ENCODE measurements around the gene DSCAM. TPM values are rescaled to one million over a fixed set of nuclear protein-coding genes. Genes with fewer than 3 reads are reported as not detected.

DSCAM gene
- total RNA-seq, 1 experiment from 2014 or later: not detected

DNA sequence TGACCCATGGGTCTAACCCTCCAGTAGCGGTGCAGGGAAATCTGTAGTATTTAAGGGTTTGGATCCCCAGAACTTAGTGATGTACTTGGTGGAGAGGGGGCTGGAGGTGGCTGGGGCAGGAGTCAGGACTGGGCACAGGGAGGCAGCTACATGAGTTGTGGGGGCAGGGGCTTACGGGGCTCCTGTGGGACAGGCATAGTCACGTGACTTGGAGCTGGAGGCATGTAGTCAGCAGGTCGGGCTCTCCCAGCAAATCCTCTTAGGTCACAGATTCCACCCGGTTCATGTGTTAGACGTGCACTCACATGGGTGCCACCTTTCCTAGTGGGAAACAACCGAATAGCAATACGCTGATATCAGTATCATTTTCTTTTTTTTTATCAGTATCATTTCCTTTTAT, 867.6 kb downstream of the DSCAM start (continued):
- TF ChIP-seq POLR2AphosphoS5 (IDR thresholded peaks at IDR 0.05; ENCODE audit: low read depth, low read length) (no peak), SP1 (IDR thresholded peaks at IDR 0.05; ENCODE audit: low read depth) (no peak), CBX3 (IDR thresholded peaks at IDR 0.05; ENCODE audit: low read depth) (no peak), SIN3A (IDR thresholded peaks at IDR 0.05; ENCODE audit: low read depth) (no peak), YY1 (IDR thresholded peaks at IDR 0.05; ENCODE audit: extremely low read depth, insufficient replicate concordance, low read depth, low read length) (no peak), SRF (IDR thresholded peaks at IDR 0.05; ENCODE audit: low read depth) (no peak), ZFX (IDR thresholded peaks at IDR 0.05) (no peak), FOSL1 (IDR thresholded peaks at IDR 0.05; ENCODE audit: low read depth) (no peak), POLR2A (IDR thresholded peaks at IDR 0.05; ENCODE audit: borderline replicate concordance, extremely low read depth, insufficient read depth, insufficient read length) (no peak)

DNA sequence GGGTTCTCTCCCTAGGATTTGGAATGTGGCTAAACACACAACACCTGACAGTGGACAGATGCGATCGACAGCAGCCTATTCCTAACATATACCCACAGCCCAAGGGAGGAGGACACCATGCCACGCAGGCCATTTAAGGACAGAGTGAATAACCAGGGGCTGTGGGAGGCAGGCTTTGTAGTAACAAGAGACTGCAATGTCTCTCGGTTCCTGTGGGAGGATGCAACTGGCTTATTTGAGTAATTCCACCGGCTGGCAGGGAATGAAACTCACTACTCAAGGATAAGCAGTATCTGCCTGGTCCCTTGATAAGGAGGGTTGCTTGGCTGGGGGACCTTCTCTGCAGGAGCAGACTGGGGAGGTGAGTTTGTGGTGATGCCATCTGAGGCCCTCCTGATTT, 870.2 kb downstream of the DSCAM start:
- H3K9ac ChIP-seq (ENCODE audit: low read length): no peak overlapping the region
- peaks cover 0 to 24% of the 10 kb centered on the region in 2 experiments; a peak in 2 of 4 replicates for H3K9me3 ChIP-seq (ENCODE audit: control insufficient read depth in 1 of 2, insufficient read depth in 1 of 2, low read depth in 1 of 2, low read length in 2 of 2)
- ChIA-PET RAD21 (ENCODE audit: low non-redundant PET in 1 of 2, low total read pairs in 2 of 2, uncharacterized antibody in 2 of 2, unreplicated experiment in 2 of 2) (no interaction called here), CTCF (no interaction called here), POLR2A (no interaction called here)
- no peaks in the 10 kb centered on the region for H3K36me3 ChIP-seq (ENCODE audit: control insufficient read depth in 1 of 2, insufficient read depth in 2 of 2, low read length in 2 of 2)
- H3K4me3 ChIP-seq (replicated peaks in 1 of 2; ENCODE audit: low read depth in 1 of 2, low read length in 2 of 2): no peak overlapping the region
- no peaks in the 10 kb centered on the region for H4K20me1 ChIP-seq (ENCODE audit: insufficient read depth)
- TF ChIP-seq YY1 (IDR thresholded peaks at IDR 0.05; ENCODE audit: extremely low read depth, insufficient replicate concordance, low read depth, low read length) (no peak), CBX3 (IDR thresholded peaks at IDR 0.05; ENCODE audit: low read depth) (no peak), POLR2AphosphoS5 (IDR thresholded peaks at IDR 0.05; ENCODE audit: low read depth, low read length) (no peak), SIN3A (IDR thresholded peaks at IDR 0.05; ENCODE audit: low read depth) (no peak), SP1 (IDR thresholded peaks at IDR 0.05; ENCODE audit: low read depth) (no peak), TCF7L2 (IDR thresholded peaks at IDR 0.05; ENCODE audit: borderline replicate concordance, extremely low read depth, insufficient read depth, insufficient read length) (no peak), EGR1 (IDR thresholded peaks at IDR 0.05; ENCODE audit: low read depth) (no peak), EZH2 (IDR thresholded peaks at IDR 0.05) (no peak), POLR2A (IDR thresholded peaks at IDR 0.05; ENCODE audit: borderline replicate concordance, extremely low read depth, insufficient read depth, insufficient read length) (no peak), SRF (IDR thresholded peaks at IDR 0.05; ENCODE audit: low read depth) (no peak)
- TF ChIP-seq, protein P1, sequence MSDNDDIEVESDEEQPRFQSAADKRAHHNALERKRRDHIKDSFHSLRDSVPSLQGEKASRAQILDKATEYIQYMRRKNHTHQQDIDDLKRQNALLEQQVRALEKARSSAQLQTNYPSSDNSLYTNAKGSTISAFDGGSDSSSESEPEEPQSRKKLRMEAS (IDR thresholded peaks at IDR 0.05): no peak
- TF ChIP-seq, protein P2, sequence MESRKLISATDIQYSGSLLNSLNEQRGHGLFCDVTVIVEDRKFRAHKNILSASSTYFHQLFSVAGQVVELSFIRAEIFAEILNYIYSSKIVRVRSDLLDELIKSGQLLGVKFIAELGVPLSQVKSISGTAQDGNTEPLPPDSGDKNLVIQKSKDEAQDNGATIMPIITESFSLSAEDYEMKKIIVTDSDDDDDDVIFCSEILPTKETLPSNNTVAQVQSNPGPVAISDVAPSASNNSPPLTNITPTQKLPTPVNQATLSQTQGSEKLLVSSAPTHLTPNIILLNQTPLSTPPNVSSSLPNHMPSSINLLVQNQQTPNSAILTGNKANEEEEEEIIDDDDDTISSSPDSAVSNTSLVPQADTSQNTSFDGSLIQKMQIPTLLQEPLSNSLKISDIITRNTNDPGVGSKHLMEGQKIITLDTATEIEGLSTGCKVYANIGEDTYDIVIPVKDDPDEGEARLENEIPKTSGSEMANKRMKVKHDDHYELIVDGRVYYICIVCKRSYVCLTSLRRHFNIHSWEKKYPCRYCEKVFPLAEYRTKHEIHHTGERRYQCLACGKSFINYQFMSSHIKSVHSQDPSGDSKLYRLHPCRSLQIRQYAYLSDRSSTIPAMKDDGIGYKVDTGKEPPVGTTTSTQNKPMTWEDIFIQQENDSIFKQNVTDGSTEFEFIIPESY (IDR thresholded peaks at IDR 0.05; ENCODE audit: extremely low read depth, insufficient replicate concordance, low read length): no peak
- H3K4me1 ChIP-seq (ENCODE audit: control insufficient read depth in 1 of 2, insufficient read depth in 2 of 2, low read length in 2 of 2): no peaks in the 10 kb centered on the region
- no peak overlapping the region for H3K27ac ChIP-seq (ENCODE audit: low read depth, low read length)
- DNase-seq (ENCODE audit: low read depth, low spot score) (no peak), ATAC-seq (no peak)
- no peaks in the 10 kb centered on the region for H3K27me3 ChIP-seq (ENCODE audit: insufficient read depth, low read length)
- no peak overlapping the region for H2AFZ ChIP-seq (ENCODE audit: low read depth, low read length, poor library complexity, severe bottlenecking)
- H3K4me2 ChIP-seq (ENCODE audit: low read length): no peak overlapping the region
- no peaks in the 10 kb centered on the region for H3K79me2 ChIP-seq (ENCODE audit: insufficient read depth, low read length)
- H3K9me2 ChIP-seq (ENCODE audit: insufficient read depth): no peaks in the 10 kb centered on the region
- intact Hi-C loops (cut with micrococcal nuclease): no loop called here
- BruUV-seq (replicated peaks): no TSS peak

All from HCT116 (cell line).